GM12878 (cell line): ENCODE measurements around the gene BIRC7. TPM values are rescaled to one million over a fixed set of nuclear protein-coding genes. Genes with fewer than 3 reads are reported as not detected.

Source experiments
- BCL11A ChIP-seq: IDR thresholded peaks from 2 replicates; pipeline ENCODE4 v1.6.1; 2011; ENCODE audit warnings: low read depth, low read length
- CREB1 ChIP-seq: IDR thresholded peaks from 2 replicates; pipeline ENCODE4 v1.6.1; 2012; ENCODE audit warnings: low read depth, mild to moderate bottlenecking, inconsistent platforms
- polyA plus RNA-seq, 11 experiments: library from polyadenylated mRNA; depleted of rRNA in 4 of 11; unstranded in 6 of 11; stranded (reverse) in 5 of 11; fragments of >200 nt; fragmentation: Nextera tagmentation in 4 of 11; fragmentation: Illumina TruSeq in 1 of 11; extraction: Ambion mirVana in 4 of 11; extraction: Trizol in 1 of 11; gene quantifications; 1 replicate in 1 of 11; 2 replicates in 10 of 11; pipeline versions ENCODE4 v1.2.1 to v1.2.3, GENCODE V29; 2011 to 2016; ENCODE audit warnings: inconsistent platforms in 2 of 11, missing spikeins in 2 of 11, low read depth in 1 of 11
- total RNA-seq, 4 experiments: library from RNA; depleted of rRNA in 3 of 4; stranded (reverse); fragments of >200 nt in 3 of 4; fragmentation: Illumina TruSeq in 1 of 4; extraction: Trizol in 1 of 4; gene quantifications; 2 replicates each; pipeline versions ENCODE4 v1.2.1 to v1.2.3, GENCODE V29; 2013 to 2021
- TF ChIP-seq, protein P1 (sequence below): fragments of 450-650 bp; IDR thresholded peaks from 2 replicates; pipeline ENCODE4 v1.6.1; 2017; ENCODE audit warnings: mild to moderate bottlenecking
- TF ChIP-seq, protein P2 (sequence below): IDR thresholded peaks from 2 replicates; pipeline ENCODE4 v1.6.1; 2011; ENCODE audit warnings: borderline replicate concordance, low read depth, mild to moderate bottlenecking, moderate library complexity, low read length; ENCODE audit not compliant: insufficient read depth, poor library complexity, severe bottlenecking
- TF ChIP-seq, protein P3 (sequence below): IDR thresholded peaks from 2 replicates; pipeline ENCODE4 v1.6.1; 2012; ENCODE audit warnings: low read length, inconsistent platforms

BIRC7 gene
- total and polyA plus RNA-seq, 10 of the 15 experiments (the other 5 are each of a cell fraction or from before 2014, with no cell fraction given), result 0.31 TPM; not detected in 9

DNA sequence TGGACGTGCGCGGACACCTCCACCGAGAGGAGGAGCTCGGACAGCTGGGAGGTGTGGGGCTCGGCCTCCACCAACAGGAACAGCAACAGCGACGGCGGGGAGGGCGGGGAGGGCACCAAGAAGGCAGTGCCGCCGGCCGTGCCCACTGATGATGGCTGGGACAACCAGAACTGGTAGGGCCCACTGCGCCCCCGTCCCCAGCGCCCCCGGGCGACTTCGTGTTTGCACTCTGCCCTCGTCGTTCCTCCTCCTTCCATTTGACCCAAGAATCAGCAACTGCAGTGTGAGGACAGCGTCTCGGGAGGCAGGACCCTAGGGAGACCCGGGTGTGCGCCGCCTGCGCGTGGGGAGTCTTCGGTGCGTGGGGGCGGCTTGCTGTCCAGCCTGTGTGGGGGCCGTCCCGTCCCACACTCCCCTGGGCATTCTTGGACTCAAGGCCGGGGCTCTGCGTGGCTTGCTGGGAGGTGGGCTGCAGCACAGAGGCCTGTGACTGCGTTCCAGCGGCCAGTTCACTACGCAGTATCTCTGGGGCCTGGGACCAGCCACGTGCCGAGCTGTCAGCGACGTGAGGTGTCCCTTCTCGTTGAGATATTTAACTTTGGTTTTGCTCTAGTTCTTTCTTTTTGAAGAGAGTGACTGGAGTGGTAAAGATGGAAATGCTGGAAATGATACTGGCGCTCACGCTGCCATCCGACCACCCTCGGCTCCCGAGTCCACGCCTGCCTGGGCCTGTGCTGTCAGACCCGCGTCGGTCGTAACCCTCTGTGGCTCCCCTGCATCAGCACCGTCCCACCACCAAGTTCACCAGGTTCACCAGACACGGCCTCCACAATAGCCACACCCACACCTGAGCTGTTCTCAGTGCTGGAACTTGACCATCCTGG lies 52.2 kb downstream of the BIRC7 start (continued):
- TF ChIP-seq, protein P1, sequence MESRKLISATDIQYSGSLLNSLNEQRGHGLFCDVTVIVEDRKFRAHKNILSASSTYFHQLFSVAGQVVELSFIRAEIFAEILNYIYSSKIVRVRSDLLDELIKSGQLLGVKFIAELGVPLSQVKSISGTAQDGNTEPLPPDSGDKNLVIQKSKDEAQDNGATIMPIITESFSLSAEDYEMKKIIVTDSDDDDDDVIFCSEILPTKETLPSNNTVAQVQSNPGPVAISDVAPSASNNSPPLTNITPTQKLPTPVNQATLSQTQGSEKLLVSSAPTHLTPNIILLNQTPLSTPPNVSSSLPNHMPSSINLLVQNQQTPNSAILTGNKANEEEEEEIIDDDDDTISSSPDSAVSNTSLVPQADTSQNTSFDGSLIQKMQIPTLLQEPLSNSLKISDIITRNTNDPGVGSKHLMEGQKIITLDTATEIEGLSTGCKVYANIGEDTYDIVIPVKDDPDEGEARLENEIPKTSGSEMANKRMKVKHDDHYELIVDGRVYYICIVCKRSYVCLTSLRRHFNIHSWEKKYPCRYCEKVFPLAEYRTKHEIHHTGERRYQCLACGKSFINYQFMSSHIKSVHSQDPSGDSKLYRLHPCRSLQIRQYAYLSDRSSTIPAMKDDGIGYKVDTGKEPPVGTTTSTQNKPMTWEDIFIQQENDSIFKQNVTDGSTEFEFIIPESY, result no peak
- TF ChIP-seq, protein P2, sequence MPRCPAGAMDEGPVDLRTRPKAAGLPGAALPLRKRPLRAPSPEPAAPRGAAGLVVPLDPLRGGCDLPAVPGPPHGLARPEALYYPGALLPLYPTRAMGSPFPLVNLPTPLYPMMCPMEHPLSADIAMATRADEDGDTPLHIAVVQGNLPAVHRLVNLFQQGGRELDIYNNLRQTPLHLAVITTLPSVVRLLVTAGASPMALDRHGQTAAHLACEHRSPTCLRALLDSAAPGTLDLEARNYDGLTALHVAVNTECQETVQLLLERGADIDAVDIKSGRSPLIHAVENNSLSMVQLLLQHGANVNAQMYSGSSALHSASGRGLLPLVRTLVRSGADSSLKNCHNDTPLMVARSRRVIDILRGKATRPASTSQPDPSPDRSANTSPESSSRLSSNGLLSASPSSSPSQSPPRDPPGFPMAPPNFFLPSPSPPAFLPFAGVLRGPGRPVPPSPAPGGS, result no peak
- TF ChIP-seq BCL11A (no peak), CREB1 (no peak)
- TF ChIP-seq, protein P3, sequence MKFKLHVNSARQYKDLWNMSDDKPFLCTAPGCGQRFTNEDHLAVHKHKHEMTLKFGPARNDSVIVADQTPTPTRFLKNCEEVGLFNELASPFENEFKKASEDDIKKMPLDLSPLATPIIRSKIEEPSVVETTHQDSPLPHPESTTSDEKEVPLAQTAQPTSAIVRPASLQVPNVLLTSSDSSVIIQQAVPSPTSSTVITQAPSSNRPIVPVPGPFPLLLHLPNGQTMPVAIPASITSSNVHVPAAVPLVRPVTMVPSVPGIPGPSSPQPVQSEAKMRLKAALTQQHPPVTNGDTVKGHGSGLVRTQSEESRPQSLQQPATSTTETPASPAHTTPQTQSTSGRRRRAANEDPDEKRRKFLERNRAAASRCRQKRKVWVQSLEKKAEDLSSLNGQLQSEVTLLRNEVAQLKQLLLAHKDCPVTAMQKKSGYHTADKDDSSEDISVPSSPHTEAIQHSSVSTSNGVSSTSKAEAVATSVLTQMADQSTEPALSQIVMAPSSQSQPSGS, result no peak
